ENCODE measurements around the gene LRRC8D.
"Not testable (repeated sequence)": the region's sequence is repeated elsewhere in the genome, so short reads cannot be mapped to it uniquely, and the experiment has no call there.

LRRC8D gene

DNA sequence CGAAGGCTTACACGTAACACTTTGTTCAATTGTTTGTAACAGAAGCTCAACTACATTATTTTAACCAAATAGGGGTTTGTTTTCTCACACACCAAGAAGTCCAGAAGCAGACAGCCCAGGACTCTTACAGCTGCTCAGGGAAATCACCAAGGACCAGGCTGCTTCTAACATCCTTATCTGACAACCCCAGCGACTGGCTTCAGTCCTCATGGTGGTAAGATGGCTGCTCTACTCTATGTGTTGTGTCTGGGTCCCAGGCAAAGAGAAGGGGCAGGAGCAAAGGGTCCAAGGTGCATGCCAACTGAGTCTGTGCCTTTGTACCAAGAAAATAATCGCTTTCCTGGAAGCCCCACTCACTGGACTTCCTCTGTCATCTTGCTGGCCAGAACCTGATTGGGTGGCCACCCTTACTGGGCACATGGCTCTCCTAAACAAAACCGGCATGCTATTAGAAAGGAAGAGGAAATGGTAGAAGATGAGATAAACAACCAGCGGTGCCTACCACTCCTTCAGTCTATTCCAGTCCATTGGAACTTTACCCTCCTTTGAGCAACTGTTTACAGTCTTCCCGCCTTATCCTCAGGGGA, 34.1 kb upstream of the LRRC8D start:
- no peak for DNase-seq (ENCODE audit: low read depth in 2 of 2)
- no peak overlapping the region for H3K4me3 ChIP-seq (replicated peaks in 1 of 2; ENCODE audit: low read depth in 2 of 2, low read length in 2 of 2)
- TF ChIP-seq, protein P1, sequence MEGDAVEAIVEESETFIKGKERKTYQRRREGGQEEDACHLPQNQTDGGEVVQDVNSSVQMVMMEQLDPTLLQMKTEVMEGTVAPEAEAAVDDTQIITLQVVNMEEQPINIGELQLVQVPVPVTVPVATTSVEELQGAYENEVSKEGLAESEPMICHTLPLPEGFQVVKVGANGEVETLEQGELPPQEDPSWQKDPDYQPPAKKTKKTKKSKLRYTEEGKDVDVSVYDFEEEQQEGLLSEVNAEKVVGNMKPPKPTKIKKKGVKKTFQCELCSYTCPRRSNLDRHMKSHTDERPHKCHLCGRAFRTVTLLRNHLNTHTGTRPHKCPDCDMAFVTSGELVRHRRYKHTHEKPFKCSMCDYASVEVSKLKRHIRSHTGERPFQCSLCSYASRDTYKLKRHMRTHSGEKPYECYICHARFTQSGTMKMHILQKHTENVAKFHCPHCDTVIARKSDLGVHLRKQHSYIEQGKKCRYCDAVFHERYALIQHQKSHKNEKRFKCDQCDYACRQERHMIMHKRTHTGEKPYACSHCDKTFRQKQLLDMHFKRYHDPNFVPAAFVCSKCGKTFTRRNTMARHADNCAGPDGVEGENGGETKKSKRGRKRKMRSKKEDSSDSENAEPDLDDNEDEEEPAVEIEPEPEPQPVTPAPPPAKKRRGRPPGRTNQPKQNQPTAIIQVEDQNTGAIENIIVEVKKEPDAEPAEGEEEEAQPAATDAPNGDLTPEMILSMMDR (IDR thresholded peaks at IDR 0.05; ENCODE audit: low read depth, low read length), result no peak

DNA sequence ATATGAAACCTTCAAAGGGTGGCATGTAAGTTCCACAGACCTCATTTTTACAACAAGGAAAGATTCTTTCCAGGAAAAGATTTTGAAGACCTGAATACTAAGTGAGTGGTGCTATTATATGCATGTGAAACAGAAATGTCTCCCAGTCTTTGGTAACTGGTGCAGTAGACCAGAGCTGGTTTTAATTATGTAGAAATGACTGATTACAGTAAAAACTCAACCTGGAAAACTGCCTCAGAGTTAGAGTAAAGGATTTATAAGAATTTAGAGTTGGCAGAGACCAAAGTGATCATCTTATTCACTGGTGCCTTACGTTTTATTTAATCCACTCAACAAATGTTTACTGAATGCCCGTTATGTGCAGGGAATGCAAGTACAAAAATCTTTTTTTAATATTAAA, 30.2 kb upstream of the LRRC8D start:
- H3K4me3 ChIP-seq (replicated peaks in 1 of 2; ENCODE audit: low read depth in 2 of 2, low read length in 2 of 2), result no peak overlapping the region
- TF ChIP-seq, protein P1 (IDR thresholded peaks at IDR 0.05; ENCODE audit: low read depth, low read length), result no peak
- DNase-seq (ENCODE audit: low read depth in 2 of 2), result no peak

DNA sequence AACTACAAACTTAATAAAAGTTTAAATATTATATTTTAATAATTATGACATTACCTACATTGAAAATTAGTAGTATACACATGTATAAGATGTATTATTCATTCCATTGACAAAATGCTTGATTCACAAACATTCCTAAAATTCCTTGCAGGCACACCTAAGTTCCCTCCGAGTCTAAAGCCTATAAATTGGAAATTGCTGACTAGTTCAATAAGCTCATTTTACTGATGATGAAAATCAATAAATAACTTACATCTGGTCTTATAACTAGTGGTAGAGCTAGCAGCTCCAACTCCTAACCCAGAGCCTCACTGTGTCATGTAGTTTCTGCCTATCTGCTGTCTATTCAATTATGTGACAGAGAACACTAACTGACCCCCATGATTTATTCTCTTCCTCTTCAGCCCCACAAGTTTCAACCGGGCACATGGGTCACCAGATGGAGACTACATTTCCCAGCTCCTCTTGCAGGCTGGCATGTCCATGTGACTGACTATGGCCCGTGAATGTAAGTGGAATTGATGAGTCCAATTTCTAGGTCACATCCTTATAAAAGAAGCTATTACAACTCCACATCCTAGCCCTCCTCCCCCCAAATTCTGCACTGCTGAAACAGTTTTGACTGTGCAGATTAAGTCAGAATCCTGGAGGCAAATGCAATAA, 29.6 kb upstream of the LRRC8D start:
- DNase-seq (ENCODE audit: low read depth in 2 of 2), result no peak
- TF ChIP-seq, protein P1 (IDR thresholded peaks at IDR 0.05; ENCODE audit: low read depth, low read length), result no peak
- H3K4me3 ChIP-seq (replicated peaks in 1 of 2; ENCODE audit: low read depth in 2 of 2, low read length in 2 of 2), result no peak overlapping the region

DNA sequence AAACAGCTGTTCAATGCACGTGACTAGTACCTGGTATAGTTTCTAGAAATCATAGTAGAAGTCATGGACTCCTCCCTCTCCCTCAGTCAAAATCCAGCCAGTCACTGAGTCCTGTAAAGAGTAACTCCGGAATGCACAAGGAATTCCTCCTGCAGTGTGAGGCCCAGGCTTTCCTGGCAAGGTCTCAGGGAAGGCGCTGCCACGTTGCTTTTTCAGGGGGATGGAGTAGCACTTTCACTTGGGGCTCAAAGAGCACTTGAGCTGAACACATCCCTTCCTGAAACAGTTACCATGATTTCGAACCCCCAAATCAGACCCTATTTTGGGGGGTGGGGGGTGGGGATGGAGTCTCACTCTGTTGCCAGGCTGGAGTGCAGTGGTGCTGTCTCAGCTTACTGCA, 26.4 kb upstream of the LRRC8D start:
- H3K4me3 ChIP-seq (replicated peaks in 1 of 2; ENCODE audit: low read depth in 2 of 2, low read length in 2 of 2), result no peak overlapping the region
- peak; percentile 19 to 74 for DNase-seq (ENCODE audit: low read depth in 2 of 2)
- TF ChIP-seq, protein P1 (IDR thresholded peaks at IDR 0.05; ENCODE audit: low read depth, low read length), result no peak

DNA sequence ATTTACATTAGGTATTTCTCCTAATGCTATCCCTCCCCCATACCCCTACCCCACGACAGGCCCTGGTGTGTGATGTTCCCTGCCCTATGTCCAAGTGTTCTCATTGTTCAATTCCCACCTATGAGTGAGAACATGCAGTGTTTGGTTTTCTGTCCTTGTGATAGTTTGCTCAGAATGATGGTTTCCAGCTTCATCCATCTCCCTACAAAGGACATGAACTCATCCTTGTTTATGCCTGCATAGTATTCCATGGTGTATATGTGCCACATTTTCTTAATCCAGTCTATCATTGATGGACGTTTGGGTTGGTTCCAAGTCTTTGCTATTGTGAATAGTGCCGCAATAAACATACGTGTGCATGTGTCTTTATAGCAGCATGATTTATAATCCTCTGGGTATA, 25.3 kb upstream of the LRRC8D start:
- DNase-seq (ENCODE audit: low read depth in 2 of 2); H3K4me3 ChIP-seq (replicated peaks in 1 of 2; ENCODE audit: low read depth in 2 of 2, low read length in 2 of 2): not testable (repeated sequence)

DNA sequence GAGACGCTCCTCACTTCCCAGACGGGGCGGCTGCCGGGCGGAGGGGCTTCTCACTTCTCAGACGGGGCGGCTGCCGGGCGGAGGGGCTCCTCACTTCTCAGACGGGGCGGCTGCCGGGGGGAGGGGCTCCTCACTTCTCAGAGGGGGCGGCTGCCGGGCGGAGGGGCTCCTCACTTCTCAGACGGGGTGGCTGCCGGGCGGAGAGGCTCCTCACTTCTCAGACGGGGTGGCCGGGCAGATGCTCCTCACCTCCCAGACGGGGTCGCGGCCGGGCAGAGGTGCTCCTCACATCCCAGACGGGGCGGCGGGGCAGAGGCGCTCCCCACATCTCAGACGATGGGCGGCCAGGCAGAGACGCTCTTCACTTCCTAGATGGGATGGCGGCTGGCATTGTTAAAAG, 23.0 kb upstream of the LRRC8D start:
- not testable (repeated sequence) for DNase-seq (ENCODE audit: low read depth in 2 of 2); H3K4me3 ChIP-seq (replicated peaks in 1 of 2; ENCODE audit: low read depth in 2 of 2, low read length in 2 of 2)

DNA sequence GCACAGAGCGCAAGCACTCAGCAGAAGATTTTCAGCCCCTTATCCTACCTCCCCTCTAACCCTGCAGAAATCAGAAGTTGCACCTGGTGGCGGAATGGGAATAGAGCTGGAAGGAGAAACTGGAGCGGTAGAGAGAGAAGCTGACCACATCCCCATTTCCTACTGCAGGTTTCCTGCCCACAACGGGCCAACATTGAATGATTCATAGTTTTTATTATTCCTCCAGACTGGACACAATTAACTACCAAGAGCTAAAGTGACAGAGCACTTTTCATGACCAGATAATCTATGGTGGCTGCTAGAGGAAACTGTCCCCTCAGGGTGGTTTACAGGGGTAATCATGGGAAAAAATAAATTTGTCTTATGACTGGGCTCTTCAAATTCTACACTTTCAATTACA, 21.3 kb upstream of the LRRC8D start:
- DNase-seq (ENCODE audit: low read depth in 2 of 2), result no peak
- no peak overlapping the region for H3K4me3 ChIP-seq (replicated peaks in 1 of 2; ENCODE audit: low read depth in 2 of 2, low read length in 2 of 2)
- TF ChIP-seq, protein P1 (IDR thresholded peaks at IDR 0.05; ENCODE audit: low read depth, low read length), result no peak

All from cardiac fibroblast (primary cell).